GM18951 (cell line): ENCODE data around the gene INTS13.

Source experiments
- POLR2A ChIP-seq: IDR thresholded peaks from 4 replicates; pipeline ENCODE4 v1.6.1; 2011; ENCODE audit warnings: mild to moderate bottlenecking; ENCODE audit not compliant: insufficient read length, insufficient read depth; ENCODE audit errors: extremely low read depth
- in situ Hi-C: fragments of 300-500 bp; cut with MboI; formaldehyde crosslinking; loops from one replicate; pipeline ENCODE4 v1.12.0; 2022; ENCODE audit warnings: low sequenced_read_pairs, mixed read lengths, inconsistent platforms; ENCODE audit not compliant: unreplicated experiment

Gene INTS13

DNA sequence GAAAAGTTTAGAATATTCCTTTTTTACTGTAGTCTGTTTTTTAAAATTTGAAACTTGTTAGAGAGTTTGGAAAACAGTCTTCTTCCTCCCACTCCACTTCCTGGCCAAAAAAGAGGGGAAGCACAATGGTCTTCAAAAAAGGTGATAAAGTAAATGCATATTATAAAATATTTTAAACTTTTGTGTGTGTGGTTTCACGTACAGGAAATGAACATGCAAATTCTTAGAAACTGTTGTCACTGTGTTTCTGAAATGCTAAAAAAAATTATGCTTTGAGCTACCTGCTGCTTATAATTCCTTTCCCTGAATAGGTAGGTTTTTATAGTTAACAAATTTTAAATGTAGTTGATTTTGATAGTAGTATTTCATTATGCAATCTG, 3.4 kb upstream of the INTS13 start:
- in situ Hi-C loops = no loop called here

DNA sequence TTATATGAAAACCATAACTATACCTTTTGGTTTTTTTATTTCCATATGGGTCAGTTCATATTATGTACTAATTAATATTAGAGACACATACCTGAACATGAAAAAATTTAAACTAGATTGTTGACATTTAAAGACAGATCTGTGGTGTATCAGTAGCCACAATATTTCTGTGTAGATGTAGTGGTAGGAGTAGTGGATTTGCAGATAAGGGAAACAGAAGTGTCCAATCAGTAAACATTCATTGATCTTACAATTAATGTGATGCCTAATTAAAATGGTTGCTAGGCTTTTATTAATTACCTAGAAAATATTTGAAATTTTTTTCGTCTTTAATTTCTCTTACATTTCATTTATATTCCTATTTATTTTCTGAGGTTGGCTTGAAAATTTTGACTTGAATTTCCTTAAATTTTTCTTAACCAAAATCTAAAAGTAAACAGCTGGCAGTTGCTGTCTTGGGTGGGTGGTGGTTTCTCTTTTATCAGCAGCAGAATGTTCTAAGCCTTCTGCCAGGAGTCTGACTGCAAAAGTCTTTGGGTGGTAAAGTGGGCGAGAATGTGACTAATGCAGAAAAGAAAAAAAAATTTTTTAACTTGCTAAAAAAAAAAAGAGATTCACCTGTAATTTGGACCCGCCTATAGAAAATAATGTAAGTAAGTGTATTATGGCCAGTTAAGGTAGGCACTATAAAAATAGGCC, 2.9 kb upstream of the INTS13 start:
- in situ Hi-C loops = no loop called here
- no peak for TF ChIP-seq POLR2A

More for the DNA sequence above, 3.4 kb upstream of the INTS13 start:
- no peak for TF ChIP-seq POLR2A

DNA sequence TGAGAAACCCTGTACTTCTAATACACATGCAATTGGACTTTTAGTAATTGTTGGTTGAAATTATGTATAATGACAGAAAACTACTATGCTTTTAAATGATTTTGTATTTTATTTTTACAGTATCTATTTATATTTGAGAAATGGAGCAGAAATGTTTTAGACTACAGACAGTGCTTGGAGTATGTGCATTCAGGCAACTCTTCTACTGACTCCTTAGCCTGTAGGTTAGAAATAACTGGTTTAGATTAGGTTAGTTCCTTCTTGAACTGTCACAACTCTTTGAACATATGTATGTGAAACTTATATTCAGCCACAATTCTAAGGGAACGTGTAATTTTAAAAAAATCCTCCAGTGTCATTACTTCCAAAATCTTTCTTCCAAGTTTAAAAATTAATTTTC, 2.2 kb upstream of the INTS13 start:
- in situ Hi-C loops = no loop called here
- TF ChIP-seq POLR2A = no peak

DNA sequence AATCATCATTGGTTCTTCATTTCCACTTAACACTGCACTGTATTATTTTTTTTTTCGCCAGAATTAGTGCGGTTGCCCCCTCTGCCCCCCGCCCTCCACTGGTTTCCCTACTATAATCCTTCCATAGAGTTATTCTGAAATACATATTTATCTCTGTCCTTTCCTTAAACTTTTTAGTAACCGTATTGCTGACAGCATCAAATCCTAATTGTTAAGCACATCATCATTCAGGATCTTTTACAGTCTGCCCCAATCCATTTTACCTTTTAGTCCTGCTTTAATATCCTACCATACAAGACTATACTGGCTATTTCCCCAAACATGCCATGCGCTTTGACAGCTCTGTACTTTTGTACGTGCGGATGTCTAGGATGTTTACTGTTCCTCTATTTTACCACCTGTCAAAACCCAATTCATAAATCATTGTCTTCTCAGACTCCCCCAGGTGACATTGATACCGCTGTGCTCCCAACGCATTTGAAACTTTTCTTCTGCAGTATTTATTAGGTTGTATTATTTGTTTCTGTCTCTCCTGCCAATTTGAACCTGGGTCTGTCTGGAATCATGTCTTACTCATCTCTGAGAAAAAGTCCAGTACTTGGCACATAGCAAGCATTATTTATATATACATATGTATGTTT, 1.5 kb upstream of the INTS13 start:
- no peak for TF ChIP-seq POLR2A
- in situ Hi-C loops = no loop called here

DNA sequence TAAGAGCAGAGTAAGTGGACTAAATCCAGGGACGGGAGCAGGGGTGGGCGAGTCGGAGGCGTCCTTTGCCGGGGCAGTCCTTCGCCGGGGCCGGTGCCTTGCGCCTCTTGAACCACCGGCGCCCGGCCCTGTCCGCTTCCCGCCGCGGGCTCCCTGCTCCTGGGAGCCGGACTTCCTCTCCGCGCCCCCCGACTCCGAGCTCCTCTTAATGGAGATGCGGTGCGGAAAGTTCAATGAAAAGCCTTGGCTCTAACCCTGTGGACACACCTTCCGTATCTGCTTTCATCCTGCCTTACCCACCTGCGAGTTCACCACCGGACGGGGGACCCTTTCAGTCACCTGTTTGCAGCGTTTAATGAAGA, 901 bp upstream of the INTS13 start:
- in situ Hi-C loops = no loop called here
- no peak for TF ChIP-seq POLR2A

DNA sequence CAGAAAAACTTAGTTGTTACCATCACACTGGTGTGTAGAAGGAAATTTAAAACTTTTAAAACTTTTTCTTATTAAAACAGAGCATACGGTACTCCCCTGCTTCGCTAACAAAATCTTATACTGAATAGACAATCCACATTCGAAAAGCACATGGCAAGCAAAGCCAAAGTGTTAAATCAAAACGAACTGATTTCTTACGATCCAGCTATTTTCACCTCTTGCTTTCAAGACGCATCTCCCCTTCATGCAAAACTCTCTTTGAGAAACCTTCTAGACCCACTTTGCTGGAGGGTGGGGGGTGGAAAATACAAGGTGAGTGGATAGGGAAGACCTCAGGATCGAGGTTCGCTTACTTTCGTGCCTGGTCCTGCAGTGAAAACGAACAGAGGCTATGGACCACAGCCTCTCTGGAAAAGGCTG, 328 bp downstream of the INTS13 start:
- TF ChIP-seq POLR2A = no peak
- in situ Hi-C loops = no loop called here

DNA sequence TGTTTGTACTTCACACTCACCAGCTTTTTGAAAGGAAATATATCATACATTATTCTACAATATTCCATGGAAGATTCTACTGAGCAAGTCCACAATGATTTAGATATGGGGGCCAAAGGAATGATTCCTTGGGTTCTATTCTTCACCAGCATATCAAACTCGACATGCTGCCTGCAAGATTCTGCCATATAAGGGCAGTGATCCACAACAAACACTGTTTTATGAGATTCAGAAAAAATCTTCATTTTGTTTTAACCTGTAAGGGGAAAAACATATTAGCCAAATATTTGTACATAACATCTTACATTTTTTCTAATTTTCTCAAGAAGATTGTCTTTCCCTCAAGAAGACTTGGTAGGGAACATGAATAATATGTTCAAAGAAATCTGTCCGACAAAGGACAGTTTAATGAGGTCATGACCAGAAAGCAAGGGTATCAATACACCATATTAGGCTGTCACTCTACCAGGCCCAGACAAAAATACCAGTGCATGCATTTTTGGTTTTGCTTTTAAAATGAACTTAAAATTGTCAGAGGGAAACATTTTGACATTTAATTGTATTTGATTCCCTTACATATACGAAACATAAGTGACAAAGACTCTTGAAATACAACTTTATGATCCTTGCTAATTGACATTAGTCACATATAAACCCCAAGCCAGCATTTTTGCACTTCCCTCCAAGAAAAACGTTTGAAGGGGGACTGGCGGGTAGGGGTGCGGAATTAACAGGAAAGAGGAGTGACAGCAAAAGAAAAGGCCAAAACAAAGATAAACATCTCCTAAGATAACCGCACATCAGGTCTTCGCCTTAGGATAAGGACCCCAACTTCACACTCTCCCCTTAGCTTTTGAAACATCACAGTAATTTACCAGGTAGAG, 980 bp downstream of the INTS13 start:
- in situ Hi-C loops = no loop called here

DNA sequence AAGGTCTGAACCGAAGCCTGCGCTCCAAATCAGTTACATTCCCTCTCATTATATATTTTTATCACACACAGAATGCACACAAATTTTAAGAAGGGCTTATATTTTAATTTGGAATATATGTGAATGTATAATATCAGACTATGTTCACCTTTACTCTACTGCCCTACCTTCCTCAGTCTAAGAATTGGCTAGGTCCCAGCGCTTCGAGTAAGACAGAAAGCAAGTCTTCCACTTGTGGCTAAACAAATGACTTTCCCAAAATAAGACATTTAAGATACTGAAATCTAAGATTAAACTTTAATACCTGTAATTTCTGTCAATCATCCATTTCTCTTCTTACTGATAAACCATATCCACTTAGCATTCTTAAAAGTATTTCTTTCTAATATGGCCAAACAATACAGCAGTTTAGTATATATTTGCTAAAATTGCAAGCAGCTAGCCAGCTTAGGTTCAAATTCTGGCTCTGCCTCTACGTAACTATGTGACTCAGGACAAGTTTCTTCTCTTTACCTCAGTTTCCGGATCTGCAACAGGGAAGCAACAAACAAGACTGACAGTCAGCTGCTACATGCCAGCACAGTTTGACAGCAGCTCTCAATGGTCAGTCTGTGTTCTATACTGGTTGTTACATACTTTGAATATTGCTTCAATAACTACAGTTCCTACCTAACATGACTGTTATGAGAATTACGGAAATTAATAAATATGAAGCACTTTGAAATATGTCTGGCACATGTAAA, 2.0 kb downstream of the INTS13 start:
- in situ Hi-C loops = no loop called here
- TF ChIP-seq POLR2A = no peak

More for the DNA sequence above, 980 bp downstream of the INTS13 start:
- TF ChIP-seq POLR2A = no peak

DNA sequence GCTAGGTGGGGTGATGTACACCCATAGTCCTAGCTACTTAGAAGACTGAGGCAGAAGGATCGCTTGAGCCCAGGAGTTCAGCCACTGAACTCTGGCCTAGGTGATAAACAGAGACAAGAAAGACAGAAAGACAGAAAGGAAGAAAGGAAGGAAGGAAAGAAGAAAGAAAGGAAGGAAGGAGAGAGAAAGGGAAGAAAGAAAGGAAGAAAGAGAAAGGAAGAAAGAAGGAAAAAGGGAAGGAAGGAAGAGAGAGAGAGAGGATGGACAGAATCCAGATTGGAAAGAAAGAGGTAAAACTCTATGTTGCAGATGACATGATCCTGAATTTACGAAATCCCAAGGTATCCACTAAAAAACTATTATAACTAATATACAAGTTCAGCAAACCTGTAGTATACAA, 8.2 kb downstream of the INTS13 start:
- no peak for TF ChIP-seq POLR2A
- in situ Hi-C loops = no loop called here

DNA sequence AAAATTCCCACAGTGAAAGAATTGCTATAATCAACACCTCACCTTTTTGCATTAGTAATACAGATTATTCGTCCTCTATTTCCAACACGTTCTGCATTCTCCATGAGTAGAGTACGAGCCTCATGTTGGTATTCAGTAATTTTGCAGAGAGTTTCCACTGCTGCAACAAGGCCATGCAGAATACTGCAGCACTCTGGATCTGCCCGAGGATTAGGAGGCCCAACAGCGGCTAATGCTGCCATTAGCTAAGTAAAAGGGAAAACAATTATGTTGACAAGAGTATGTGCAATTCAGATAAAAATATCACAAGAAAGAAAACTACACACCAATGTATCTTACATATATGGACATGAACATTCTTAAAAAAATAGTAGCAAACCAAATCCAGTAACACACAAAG, 9.1 kb downstream of the INTS13 start:
- no peak for TF ChIP-seq POLR2A
- in situ Hi-C loops = no loop called here

DNA sequence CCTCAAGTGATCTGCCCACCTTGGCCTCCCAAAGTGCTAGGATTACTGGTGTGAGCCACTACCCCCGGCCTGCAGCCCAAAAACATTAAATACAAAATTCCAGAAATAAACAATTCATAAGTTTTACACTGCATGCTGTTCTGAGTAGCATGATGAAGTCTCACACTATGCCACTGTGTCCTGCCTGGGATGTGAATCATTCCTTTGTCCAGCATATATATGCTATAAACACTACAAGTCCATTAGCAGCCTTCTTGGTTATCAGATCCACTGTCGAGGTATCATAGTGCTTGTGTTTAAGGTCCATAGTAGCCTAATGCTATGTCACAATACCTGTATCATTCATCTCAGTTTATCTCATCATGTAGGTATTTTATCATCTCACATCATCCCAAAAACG, 15.9 kb downstream of the INTS13 start:
- TF ChIP-seq POLR2A = no peak
- in situ Hi-C loops = no loop called here

DNA sequence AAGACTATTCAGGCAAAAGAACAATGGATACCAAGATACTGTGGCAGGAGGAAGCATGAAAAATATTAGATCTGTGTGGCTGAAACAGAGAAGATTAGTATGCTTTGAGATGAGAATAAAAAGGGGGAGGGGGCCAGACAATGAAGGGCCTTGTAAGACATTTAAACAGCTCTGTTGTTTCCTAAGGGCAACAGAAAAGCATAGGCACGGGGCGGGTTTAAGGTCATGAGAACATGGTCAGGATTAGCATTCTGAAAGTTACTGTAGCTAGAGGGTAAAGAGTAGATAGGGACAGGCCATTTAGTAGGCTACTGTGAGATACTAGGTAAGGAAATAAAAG, 18.6 kb downstream of the INTS13 start:
- no peak for TF ChIP-seq POLR2A

More for the DNA sequence above, 18.6 kb downstream of the INTS13 start:
- in situ Hi-C loops = no loop called here
